GM18502 (cell line): ENCODE results near the gene HSPB1.
"Not testable (repeated sequence)": the region's sequence is repeated elsewhere in the genome, so short reads cannot be mapped to it uniquely, and the experiment has no call there.

Experiments used
- ATAC-seq: cut with Tn5 transposase; IDR thresholded peaks from one replicate; pipeline ENCODE4 v1.9.1; 2021; ENCODE audit warnings: mild to moderate bottlenecking; ENCODE audit not compliant: unreplicated experiment, poor library complexity

The HSPB1 gene

DNA sequence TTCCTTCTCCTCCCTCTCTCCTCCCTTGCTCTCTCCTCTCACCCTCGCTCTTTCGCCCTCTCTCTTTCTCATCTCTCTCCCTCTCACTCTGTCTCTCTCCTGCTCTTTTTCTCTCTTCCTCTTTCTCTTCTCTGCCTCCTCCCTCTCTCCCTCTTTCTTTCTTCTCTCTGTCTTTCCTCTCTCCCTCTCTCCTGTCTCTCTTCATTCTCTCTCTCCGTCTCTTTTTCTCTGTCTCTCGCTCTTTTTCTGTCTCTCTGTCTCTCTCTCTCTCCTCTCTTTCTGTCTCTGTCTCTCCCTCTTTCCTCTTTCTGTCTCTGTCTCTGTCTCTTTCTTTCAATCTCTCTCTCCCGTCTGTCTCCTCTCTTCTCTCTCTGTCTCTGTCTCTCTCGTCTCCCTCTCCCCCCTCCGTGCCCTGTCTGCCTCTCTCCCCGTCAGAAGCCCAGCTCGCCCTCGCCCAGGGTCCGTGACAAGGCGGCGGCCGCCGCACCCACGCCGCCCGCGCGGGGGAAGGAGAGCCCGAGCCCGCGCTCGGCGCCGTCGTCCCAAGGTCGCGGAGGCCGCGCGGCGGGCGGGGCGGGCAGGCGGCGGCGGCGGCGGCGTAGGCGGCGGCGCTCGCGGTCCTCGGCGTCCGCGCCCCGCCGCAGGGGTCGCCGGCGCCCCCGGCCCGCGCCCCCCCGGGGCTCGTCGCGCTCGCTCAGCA lies 21.3 kb upstream of the HSPB1 start:
- ATAC-seq: no peak

DNA sequence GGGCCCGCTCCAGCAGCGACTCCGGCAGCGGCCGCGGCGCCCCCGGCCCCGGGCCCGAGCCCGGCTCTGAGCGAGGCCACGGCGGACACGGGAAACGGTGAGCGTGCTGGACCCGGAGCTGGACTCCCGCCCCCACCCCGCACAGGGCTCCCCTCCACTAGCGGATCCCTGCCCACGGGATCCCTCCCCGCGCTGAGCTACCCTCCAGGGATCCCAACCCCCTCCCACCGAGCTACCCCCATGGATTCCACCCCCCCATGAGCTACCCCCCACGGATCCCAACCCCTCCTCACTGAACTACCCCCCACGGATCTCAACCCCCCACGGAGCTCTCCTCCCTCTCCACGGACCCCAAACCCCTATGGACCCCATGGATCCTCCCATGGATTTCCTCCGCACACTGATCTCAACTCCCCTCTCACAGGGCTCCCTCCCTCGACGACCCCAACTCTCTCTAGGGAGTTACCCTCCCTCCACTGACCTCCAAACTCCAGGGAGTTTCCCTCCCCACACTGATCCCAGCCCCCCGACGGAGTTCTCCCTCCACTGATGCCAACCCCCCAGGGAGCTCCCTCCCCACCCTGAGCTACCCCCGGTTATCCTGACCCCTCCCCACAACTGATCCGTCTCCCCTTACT lies 20.6 kb upstream of the HSPB1 start:
- ATAC-seq: no peak

DNA sequence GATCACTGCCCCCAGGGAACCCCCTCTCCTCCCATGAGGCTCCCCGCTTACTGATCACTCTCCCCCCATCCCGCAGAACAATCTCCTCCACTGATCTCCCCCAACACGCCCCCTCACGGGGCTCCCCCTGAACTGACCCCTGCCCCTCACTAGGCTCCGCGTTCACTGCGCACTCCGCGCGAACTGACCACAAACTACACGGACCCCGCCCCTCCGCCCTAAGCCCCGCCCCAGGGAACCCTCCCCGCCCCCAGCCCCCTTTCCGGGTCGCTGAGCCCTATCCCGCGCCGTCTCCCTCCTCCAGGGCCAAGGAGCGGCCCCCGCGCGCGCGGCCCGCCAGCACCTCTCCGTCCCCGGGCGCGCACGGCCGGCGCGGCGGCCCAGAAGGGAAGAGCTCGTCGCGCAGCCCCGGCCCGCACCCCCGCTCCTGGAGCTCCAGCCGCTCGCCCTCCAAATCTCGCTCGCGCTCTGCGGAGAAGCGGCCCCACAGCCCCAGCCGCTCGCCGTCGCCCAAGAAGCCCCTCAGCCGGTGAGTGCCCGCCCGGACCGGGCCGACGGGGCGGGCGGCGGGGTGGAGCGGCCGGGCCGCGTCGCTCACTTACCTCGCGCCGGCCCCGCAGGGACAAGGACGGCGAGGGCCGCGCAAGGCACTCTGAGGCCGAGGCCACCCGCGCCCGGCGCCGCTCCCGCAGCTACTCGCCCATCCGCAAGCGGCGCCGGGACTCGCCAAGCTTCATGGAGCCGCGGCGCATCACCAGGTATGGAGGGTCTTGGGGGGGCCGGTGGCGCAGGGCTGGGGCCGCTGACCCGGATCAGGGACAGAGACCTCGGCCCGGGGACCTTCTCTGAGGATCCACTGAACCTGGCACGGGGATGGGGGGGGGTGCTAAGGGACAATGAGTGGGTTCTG lies 19.9 kb upstream of the HSPB1 start:
- no peak for ATAC-seq

DNA sequence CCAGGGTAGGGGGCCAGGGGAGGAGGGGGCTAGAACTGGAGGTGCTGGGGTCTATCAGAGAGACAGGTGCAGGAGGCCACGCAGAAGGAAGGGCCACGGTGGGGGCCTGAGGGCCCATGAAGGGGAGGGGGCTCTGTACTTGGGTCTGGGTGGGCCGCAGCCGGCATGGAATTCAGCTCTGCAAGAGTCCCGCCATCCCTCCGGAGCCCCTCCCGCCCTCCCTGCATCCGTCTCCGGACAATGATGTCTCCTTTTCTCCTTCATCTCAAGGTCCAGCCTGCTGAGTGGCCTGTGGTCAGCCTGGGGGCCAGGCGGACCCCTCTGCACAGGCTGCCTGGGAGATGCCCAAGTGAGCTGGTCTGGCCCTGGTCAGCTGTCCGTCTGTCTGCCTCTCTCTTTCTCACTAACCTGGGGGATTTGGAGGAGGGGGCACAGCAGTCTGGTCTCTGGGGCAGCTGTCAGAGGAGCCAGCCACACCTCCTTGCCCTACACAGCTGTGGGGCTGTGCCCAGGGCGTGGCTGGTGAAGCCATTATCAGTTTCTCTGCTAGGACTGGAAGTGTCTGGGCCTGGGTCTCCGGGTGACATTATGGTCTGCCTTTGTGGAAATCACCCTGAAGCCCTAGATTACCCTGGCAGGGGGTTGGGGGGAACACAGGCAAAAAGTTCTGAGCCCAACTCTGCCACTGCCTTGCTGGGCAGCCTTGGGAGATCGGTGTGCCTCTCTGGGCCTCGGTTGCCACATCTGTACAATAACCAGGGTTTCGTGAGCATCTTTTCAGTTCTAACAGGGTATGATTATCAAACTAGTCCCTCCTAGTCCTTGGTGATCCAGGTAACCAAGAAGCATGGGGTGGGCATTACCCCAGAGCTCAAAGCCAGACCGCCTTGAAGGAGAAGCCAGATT lies 19.0 kb upstream of the HSPB1 start:
- ATAC-seq: no peak

DNA sequence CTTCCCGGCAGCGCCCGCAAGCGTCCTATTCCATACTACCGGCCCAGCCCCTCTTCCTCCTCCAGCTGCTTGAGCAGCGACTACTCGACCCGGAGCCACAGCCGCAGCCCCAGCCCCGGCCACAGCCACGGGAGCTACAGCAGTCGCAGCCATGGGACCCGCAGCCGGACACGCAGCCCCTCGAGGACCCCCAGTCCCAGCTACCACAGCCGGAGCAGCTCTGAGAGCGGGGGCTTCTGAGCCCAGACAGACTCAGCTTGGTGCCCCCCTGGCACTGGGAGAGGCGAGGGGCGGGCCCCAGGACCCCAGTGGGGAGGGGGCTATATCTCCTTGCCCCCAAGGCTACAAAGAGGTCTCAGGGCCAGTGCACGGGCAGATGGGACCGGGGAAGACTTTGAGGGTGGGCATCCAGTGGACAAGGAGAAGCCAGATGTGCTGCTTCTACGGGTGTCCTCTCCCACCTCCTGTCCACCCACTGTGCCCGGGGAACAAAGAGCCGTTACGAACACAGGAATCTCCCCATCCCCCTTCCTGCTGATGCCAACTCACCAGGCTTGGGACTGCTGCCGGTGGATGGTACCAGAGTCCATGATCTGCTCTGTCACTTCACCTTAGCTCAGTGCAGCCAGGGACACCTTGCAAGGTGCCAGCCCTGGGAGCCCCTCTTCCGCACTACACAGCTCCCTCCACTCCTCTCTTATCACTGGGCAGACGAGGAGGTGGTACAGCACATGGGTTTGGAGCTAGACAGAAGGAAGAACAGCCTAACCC lies 16.7 kb upstream of the HSPB1 start:
- ATAC-seq: no peak

DNA sequence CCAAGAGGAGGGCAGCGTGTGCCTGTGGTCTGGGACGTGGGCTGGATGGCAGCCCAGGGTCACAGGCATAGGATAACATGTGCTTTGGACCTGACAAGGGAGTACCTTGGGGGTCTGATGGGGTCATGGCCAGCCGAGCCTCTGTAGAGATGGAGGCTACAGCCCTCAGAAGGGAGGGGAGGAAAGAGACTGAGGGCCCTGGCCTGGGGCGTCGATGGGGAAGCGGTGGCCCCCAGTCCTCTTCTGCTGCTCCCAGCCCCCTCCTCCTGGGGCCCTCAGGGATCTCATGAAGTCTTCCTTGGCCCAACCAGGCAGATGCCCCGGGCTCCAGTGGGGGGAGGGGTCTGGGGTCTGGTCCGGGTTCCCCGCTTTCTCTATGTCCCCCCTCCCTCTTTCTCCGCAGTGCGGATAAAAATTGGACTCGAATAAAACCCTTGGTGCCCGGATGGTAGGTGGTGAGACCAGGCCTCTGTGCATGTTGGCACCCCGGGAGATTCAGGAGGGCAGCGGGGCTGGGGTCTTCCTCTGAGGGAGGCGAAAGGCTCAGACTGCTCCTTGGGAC lies 15.6 kb upstream of the HSPB1 start:
- ATAC-seq: no peak

DNA sequence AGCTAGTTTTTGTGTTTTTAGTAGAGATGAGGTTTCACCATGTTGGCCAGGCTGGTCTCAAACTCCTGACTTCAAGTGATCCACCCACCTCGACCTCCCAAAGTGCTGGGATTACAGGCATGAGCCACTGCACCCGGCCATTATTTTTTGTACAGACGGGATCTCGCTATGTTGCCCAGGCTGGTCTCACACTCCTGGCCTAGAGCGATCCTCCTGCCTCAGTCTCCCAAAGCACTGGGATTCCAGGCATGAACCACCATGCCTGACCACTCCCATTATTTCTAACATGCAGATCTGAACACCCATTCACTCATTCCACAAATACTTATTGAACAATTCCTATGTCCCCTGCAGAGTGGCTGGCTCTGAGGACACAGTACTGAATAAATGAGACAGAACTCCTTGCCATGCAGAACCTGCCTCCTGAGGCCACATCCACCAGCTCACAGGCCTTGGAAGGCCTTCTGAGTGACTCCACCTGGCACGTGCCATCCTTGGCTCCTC lies 11.6 kb upstream of the HSPB1 start:
- not testable (repeated sequence) for ATAC-seq

DNA sequence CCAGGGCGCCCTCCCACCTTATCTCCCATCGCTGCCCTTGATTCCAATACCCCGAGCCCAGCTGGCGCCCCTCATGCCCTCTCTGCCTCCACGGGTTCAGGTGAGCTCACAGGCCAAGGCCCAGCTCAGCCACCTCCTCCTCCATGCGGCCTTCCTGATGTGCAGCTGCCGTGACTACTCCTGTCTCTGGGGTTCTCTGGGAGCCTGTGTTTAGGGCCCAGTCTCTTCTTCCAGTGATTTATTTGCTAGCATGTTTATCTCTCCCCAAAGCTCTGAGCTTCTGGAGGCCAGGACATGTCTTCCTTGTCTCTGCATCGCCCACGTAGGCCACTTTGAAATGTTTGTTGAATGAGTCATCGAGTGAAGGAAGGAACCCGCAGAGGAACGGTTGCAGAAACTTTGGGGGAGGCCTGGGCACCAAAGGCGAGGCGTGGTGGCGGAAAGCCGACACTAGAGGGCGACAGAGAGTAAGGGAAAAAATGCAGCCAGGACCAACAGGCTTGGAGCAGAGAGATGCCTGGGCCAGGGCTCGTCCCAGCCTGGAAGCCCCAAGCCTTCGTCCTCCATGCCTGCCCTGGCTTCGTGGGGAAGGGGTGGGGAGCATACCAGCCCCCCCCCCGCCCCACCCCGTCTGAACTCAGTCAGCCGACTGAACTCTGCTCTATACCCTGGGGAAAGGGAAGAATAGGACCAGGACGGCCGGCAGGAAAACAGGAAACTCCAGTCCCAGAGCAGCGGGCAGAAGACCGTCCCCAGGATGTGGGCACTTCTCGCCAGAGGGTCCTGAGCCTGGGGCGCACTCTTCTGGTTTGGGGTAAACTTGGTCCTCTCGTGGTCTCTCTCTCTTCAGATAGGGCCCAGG lies 10.9 kb upstream of the HSPB1 start:
- ATAC-seq: peak; percentile 87

DNA sequence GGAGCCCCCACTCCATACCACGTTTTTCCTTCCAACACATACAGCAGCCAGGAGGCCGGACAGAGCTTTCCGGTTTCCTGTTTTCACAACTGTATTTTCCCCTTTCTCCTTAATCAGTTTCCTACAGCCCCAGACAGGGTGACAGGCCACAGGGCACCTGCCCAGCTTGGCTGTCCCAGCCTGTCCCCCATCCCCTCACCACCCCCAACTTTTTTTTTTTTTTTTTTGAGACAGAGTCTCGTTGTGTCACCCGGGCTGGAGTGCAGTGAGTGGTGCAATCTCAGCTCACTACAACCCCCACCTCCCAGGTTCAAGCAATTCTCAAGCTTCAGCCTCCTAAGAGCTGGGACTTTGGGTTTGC lies 10.3 kb upstream of the HSPB1 start:
- peak; percentile 20 for ATAC-seq

DNA sequence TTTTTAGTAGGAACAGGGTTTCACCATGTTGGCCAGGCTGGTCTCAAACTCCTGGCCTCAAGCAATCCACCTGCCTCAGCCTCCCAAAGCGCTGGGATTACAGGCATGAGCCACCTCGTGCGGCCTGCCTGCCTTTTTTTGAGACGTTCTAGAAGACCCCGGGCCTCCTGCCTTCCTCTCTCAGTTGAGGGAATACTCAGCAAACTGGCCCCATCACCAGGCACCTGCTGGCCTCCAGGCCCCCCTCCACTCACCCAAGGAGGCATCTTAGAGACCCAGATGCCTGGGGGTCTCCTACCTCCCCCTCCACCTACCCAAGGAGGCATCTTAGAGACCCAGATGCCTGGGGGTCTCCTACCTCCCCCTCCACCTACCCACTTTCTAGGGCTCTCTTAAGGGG lies 9.6 kb upstream of the HSPB1 start:
- ATAC-seq: not testable (repeated sequence)

DNA sequence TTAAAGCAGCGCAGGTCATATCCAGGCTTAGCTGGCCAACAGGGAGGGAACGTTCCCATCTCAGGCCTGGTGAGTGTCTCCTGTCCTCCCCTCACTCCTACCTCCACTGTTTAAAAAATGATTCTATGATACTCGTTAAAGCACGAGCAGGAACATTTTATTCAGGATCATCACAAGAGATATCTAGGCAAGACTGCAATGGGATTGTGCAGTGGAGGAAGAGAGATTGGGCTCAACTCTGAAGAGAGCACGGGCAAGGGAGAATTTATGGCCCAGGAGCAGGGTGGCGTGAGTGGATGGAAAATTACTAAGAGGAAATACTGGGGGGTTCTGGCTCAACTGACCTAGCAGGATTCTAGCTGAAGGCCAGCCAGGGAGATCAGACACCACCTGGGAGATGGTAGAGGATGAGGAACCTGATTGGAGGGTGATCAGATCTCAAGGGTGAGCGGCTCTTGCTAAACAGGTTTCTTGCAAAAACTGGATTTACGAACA lies 9.0 kb upstream of the HSPB1 start:
- ATAC-seq: no peak

DNA sequence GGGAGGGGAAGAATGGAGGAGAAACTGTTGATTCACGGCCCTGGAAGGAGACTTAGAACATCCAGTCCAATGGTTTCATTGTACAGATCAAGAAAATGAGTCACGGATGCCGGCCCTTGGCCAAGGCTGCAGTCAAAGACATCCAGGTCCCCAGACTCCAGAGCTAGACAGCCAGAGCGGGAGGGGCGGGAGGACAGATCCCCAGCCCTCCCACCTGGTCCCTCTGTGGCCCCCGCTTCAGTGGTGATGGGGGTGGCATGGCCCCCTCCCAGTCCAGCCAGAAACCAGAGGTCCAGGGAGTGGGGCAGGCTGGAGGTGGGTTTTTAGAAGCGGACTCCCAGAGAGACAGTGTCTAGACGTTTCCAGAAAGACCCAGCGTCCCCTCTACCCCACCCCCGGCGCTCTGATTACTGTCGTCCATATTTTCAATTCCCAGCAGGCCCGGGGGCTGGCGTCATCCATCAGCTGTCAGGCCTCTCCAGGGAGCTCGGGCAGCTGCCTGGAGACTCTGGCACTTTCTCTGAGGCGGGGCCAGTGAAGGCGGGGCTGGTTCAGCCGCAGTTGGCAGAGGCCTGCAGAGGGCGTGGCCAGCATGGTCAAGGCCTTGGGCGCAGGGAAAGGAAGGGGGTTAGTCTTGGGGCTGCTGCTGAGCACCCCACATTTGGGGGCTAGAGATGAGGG lies 8.0 kb upstream of the HSPB1 start:
- ATAC-seq: no peak

DNA sequence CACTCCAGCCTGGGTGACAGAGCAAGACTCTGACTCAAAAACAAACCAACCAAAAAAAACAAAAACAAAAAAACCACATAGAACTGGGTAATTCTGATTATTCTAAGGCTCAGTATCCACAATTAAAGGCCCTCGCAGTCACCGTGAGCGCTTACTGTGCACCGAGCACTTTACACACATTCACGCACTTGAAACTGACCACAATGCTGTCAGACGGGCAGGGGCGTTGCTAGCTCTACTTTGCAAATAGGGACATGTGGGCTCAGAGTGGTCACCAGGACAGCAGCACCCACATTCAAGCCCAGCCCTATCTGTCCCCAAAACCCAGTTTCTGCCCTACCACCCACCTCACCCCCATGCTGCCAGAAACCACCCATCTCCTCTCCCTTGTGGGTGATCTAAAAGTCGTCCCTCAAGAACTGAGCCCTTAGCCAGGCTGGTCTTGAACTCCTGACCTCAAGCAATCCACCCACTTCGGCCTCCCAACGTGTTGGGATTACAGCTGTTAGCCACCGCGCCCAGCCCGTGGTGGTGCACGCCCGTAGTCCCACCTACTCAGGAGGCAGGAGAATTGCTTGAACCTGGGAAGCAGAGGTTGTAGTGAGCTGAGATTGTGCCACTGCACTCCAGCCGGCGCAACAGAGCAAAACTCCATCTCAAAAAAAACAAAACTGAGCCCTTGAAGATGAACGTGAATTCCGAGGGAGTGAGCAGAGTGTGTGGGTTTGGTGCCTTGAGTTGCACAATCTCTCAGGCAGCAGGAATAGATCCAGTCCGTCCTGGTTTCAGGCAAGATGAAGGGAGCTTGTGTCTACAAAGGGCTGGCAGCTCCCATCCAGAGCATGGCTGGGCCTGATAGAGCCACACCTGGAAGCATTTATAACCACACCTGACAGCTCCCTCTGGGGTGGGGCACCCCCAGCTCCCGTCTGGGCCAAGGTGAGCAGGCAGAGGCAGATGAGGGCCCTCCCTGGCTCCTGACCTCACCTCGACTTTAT lies 5.4 kb upstream of the HSPB1 start:
- no peak for ATAC-seq

DNA sequence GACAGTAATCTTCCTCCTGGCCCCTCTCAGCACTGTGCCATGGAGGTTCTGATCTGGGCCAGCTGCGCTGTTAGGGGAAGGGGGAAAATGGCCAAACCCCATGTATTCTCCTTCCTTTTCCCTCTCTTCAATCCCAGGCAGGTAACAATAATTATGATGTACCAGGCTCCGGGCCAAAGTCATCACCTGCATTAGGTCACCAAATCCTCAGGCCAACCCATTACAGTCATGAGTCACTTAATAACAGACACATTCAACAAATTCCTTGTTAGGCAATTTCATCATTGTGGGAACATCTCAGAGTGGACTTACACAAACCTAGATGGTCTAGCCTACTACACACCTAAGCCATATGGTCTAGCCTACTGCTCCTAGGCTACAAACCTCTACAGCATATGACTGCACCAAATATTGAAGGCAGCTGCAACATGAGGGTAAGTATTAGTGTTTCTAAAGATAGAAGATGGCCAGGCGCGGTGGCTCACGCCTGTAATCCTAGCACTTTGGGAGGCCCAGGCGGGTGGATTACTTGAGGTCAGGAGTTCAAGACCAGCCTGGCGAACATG lies 2.2 kb upstream of the HSPB1 start:
- ATAC-seq: no peak

DNA sequence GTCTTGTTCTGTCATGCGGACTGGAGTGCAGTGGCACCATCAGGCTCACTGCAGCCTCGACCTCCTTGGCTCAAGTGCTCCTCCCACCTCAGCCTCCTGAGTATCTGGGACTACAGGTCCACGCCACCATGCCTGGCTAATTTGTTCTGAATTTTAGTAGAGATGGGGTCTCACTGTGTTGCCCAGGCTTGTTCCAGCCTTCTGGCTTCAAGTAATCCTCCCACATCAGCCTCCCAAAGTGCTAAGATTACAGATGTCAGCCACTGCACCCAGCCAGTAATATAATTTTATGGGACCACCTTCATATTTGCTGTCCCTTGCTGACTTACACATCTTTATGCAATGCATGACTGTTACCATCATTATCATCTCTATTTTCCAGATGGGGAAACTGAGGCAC lies 1.5 kb upstream of the HSPB1 start:
- no peak for ATAC-seq
